HEK293 (cell line): ENCODE measurements around the gene RAB9B.
A peak's percentile ranks its signal among the peaks of the same experiment; 100 is the strongest.

Experiments used
- CTCF ChIA-PET: fragments of 350-600 bp; formaldehyde crosslinking; extraction: SDS; loops from one replicate; lab custom pipeline; 2021; ENCODE audit warnings: antibody characterized with exemption; lab: Yijun Ruan, JAX
- POLR2A ChIA-PET: fragments of 300-600 bp; formaldehyde crosslinking; extraction: SDS; loops from one replicate; lab custom pipeline; 2020; ENCODE audit warnings: antibody characterized with exemption, inconsistent platforms; lab: Yijun Ruan, JAX
- H3K27ac ChIP-seq: fragments of 200-500 bp; sonication (Bioruptor generic); 2 replicates; pipeline ENCODE4 v1.5.1; 2014; ENCODE audit warnings: low read depth, low read length, control low read depth, inconsistent platforms; ENCODE audit errors: extremely low read depth
- H3K36me3 ChIP-seq, 2 experiments: fragments of 200-500 bp in 1 of 2; sonication (Bioruptor generic) in 1 of 2; 1 replicate in 1 of 2; 2 replicates in 1 of 2; pipeline ENCODE4 v1.5.1; 2014 to 2017; ENCODE audit warnings: inconsistent platforms in 2 of 2, low read length in 2 of 2; ENCODE audit not compliant: control insufficient read depth in 2 of 2, insufficient read depth in 1 of 2
- H3K4me1 ChIP-seq: fragments of 200-500 bp; sonication (Bioruptor generic); 2 replicates; pipeline ENCODE4 v1.5.1; 2014; ENCODE audit warnings: mild to moderate bottlenecking, low read length, inconsistent platforms; ENCODE audit not compliant: control insufficient read depth, insufficient read depth
- H3K4me3 ChIP-seq: 2 replicates; pipeline ENCODE4 v1.5.1; 2011; ENCODE audit warnings: low read depth, mild to moderate bottlenecking, control low read depth, low read length, moderate library complexity
- H3K9me3 ChIP-seq: fragments of 200-500 bp; sonication (Bioruptor generic); 2 replicates; pipeline ENCODE4 v1.5.1; 2014; ENCODE audit warnings: low read depth, low read length, inconsistent platforms; ENCODE audit not compliant: control insufficient read depth, insufficient read depth
- ATF2 ChIP-seq: fragments of 450-650 bp; formaldehyde crosslinking; IDR thresholded peaks from 2 replicates; pipeline ENCODE4 v1.5.1; 2016; ENCODE audit warnings: missing biosample characterization, missing genetic modification characterization, low read depth
- CTCF ChIP-seq: fragments of 450-650 bp; formaldehyde crosslinking; IDR thresholded peaks from 2 replicates; pipeline ENCODE4 v1.5.1; 2016; ENCODE audit warnings: missing biosample characterization, missing genetic modification characterization
- IKZF3 ChIP-seq: fragments of 450-650 bp; IDR thresholded peaks from 2 replicates; pipeline ENCODE4 v1.5.0; 2018; ENCODE audit warnings: missing biosample characterization, mild to moderate bottlenecking, missing genetic modification characterization, moderate library complexity
- PATZ1 ChIP-seq: fragments of 450-650 bp; formaldehyde crosslinking; IDR thresholded peaks from 2 replicates; pipeline ENCODE4 v1.5.1; 2016; ENCODE audit warnings: missing biosample characterization, missing genetic modification characterization
- TRIM28 ChIP-seq: IDR thresholded peaks from 2 replicates; pipeline ENCODE4 v1.6.1; 2011; ENCODE audit warnings: low read length, control low read depth, borderline replicate concordance
- WT1 ChIP-seq: fragments of 450-650 bp; formaldehyde crosslinking; IDR thresholded peaks from 2 replicates; pipeline ENCODE4 v1.5.1; 2016; ENCODE audit warnings: missing biosample characterization, missing genetic modification characterization
- ZBTB49 ChIP-seq: fragments of 450-650 bp; formaldehyde crosslinking; IDR thresholded peaks from 2 replicates; pipeline ENCODE4 v1.5.1; 2016; ENCODE audit warnings: missing biosample characterization, missing genetic modification characterization, low read depth
- ZBTB8A ChIP-seq: fragments of 450-650 bp; formaldehyde crosslinking; IDR thresholded peaks from 2 replicates; pipeline ENCODE4 v1.5.1; 2016; ENCODE audit warnings: missing biosample characterization, missing genetic modification characterization
- ZEB2 ChIP-seq: fragments of 450-650 bp; formaldehyde crosslinking; IDR thresholded peaks from 2 replicates; pipeline ENCODE4 v1.5.1; 2016; ENCODE audit warnings: missing biosample characterization, missing genetic modification characterization
- ZNF18 ChIP-seq: fragments of 450-650 bp; formaldehyde crosslinking; IDR thresholded peaks from 2 replicates; pipeline ENCODE4 v1.5.1; 2016; ENCODE audit warnings: missing biosample characterization, missing genetic modification characterization
- ZNF274 ChIP-seq, 2 experiments: fragments of 200-500 bp in 1 of 2; fragments of 450-650 bp in 1 of 2; sonication (Bioruptor generic) in 1 of 2; formaldehyde crosslinking in 1 of 2; IDR thresholded peaks; 2 replicates each; pipeline versions ENCODE4 v1.5.1 to v1.6.1; 2014 to 2016; ENCODE audit warnings: borderline replicate concordance in 1 of 2, inconsistent platforms in 1 of 2, low read length in 1 of 2, missing biosample characterization in 1 of 2, missing genetic modification characterization in 1 of 2
- ZNF292 ChIP-seq: fragments of 450-650 bp; formaldehyde crosslinking; IDR thresholded peaks from 2 replicates; pipeline ENCODE4 v1.5.1; 2016; ENCODE audit warnings: low read depth, missing biosample characterization, missing genetic modification characterization, borderline replicate concordance
- ZNF302 ChIP-seq: fragments of 450-650 bp; formaldehyde crosslinking; IDR thresholded peaks from 2 replicates; pipeline ENCODE4 v1.5.1; 2016; ENCODE audit warnings: missing biosample characterization, missing genetic modification characterization, low read depth
- ZNF37A ChIP-seq: fragments of 450-650 bp; IDR thresholded peaks from 2 replicates; pipeline ENCODE4 v1.5.1; 2018; ENCODE audit warnings: missing biosample characterization, missing genetic modification characterization
- ZNF510 ChIP-seq: fragments of 450-650 bp; formaldehyde crosslinking; IDR thresholded peaks from 2 replicates; pipeline ENCODE4 v1.5.1; 2018; ENCODE audit warnings: mild to moderate bottlenecking, missing genetic modification characterization, missing biosample characterization; ENCODE audit not compliant: insufficient replicate concordance
- ZNF529 ChIP-seq: fragments of 450-650 bp; formaldehyde crosslinking; IDR thresholded peaks from 2 replicates; pipeline ENCODE4 v1.5.1; 2017; ENCODE audit warnings: missing genetic modification characterization, missing biosample characterization; ENCODE audit not compliant: insufficient replicate concordance
- ZNF548 ChIP-seq: fragments of 450-650 bp; formaldehyde crosslinking; IDR thresholded peaks from 2 replicates; pipeline ENCODE4 v1.5.1; 2016; ENCODE audit warnings: missing biosample characterization, missing genetic modification characterization
- ZNF549 ChIP-seq: fragments of 450-650 bp; IDR thresholded peaks from 2 replicates; pipeline ENCODE4 v1.5.1; 2018; ENCODE audit warnings: missing biosample characterization, missing genetic modification characterization, mild to moderate bottlenecking, inconsistent platforms, moderate library complexity
- ZNF596 ChIP-seq: fragments of 450-650 bp; IDR thresholded peaks from 2 replicates; pipeline ENCODE4 v1.5.0; 2018; ENCODE audit warnings: missing biosample characterization, mild to moderate bottlenecking, missing genetic modification characterization, moderate library complexity
- ZNF624 ChIP-seq: fragments of 450-650 bp; formaldehyde crosslinking; IDR thresholded peaks from 2 replicates; pipeline ENCODE4 v1.5.1; 2017; ENCODE audit warnings: missing biosample characterization, missing genetic modification characterization
- ZNF660 ChIP-seq: fragments of 450-650 bp; IDR thresholded peaks from 2 replicates; pipeline ENCODE4 v1.5.1; 2018; ENCODE audit warnings: missing biosample characterization, mild to moderate bottlenecking, missing genetic modification characterization
- ZNF670 ChIP-seq: fragments of 450-650 bp; formaldehyde crosslinking; IDR thresholded peaks from 2 replicates; pipeline ENCODE4 v1.5.1; 2016; ENCODE audit warnings: missing biosample characterization, missing genetic modification characterization, low read depth
- ZNF704 ChIP-seq: fragments of 450-650 bp; formaldehyde crosslinking; IDR thresholded peaks from 2 replicates; pipeline ENCODE4 v1.5.1; 2016; ENCODE audit warnings: missing biosample characterization, missing genetic modification characterization
- ZNF830 ChIP-seq: fragments of 450-650 bp; IDR thresholded peaks from 2 replicates; pipeline ENCODE4 v1.5.0; 2018; ENCODE audit warnings: missing biosample characterization, missing genetic modification characterization, low read depth, mild to moderate bottlenecking, moderate library complexity

The RAB9B gene

GRCh38 chrX:103831803-103832544 lies at the start of gene RAB9B:
Gene RAB9B, minus strand, starts transcription at chrX:103832257. Its CDS starts 6,473 bp downstream, at chrX:103825784.
- no peaks in the 10 kb centered on the region for H3K4me1 ChIP-seq
- CTCF ChIA-PET = interaction anchor here (1.0 to 2.8 kb wide), 5 partner anchors 13 to 141 kb away, joined by 3 to 15 read pairs (median 3); no protein-coding TSS in a partner anchor
- POLR2A ChIA-PET = interaction anchor here (0.7 to 1.4 kb wide), 2 partner anchors 13 to 145 kb away, joined by 4 to 6 read pairs; no protein-coding TSS in a partner anchor
- no peaks in the 10 kb centered on the region for H3K9me3 ChIP-seq
- peak within 1 kb of the TSS; percentile 34; the same call in 1 of the 2 replicates for H3K27ac ChIP-seq
- H3K36me3 ChIP-seq = no peaks in the 10 kb centered on the region
- H3K4me3 ChIP-seq = peak within 1 kb of the TSS; percentile 53
- TF ChIP-seq ZNF292 (tag by site-specific recombination) (no peak), ZNF18 (tag by site-specific recombination) (no peak), ZNF830 (no peak), ZEB2 (tag by site-specific recombination) (0 out of 2 replicates have a peak, but pooled peaks have one; percentile 16), PATZ1 (tag by site-specific recombination) (peak; percentile 67), ZNF624 (tag by site-specific recombination) (no peak), ZNF529 (tag by site-specific recombination) (no peak), ZNF548 (tag by site-specific recombination) (no peak), ZBTB49 (tag by site-specific recombination) (no peak), ATF2 (no peak), CTCF (peak; percentile 37; the same call in 1 of the 2 replicates), ZBTB8A (tag by site-specific recombination) (peak; percentile 39; the same call in 1 of the 2 replicates), IKZF3 (no peak), ZNF660 (tag by site-specific recombination) (no peak), ZNF302 (tag by site-specific recombination) (no peak), WT1 (tag by site-specific recombination) (no peak), TRIM28 (0 out of 2 replicates have a peak, but pooled peaks have one; percentile 27), ZNF274 (IDR thresholded peaks at IDR 0.05; ENCODE audit: low read length) (no peak), ZNF274 (tag by site-specific recombination; IDR thresholded peaks at IDR 0.05; ENCODE audit: borderline replicate concordance) (no peak), ZNF37A (tag by site-specific recombination) (no peak), ZNF596 (no peak), ZNF549 (tag by site-specific recombination) (no peak), ZNF510 (no peak), ZNF704 (tag by site-specific recombination) (no peak), ZNF670 (tag by site-specific recombination) (no peak)
